ENCODE measurements around the gene HSP90AB1.

Gene HSP90AB1

GRCh38 chr6:44269178-44269920 lies 22.4 kb downstream of the HSP90AB1 start:
- no peak for DNase-seq (ENCODE audit: low spot score)

- no peak for DNase-seq (ENCODE audit: low spot score)
These were observed 23.1 kb downstream of the HSP90AB1 start, which contains the start of gene TMEM151B for GRCh38 chr6:44269921-44270525. Gene TMEM151B, plus strand, starts transcription at chr6:44270450. Its CDS starts 293 bp downstream, at chr6:44270743.

GRCh38 chr6:44270526-44271405 lies 23.9 kb downstream of the HSP90AB1 start:
- DNase-seq (ENCODE audit: low spot score) = no peak

- no peak for DNase-seq (ENCODE audit: low spot score)
These were observed 24.5 kb downstream of the HSP90AB1 start for GRCh38 chr6:44271406-44271723.

- DNase-seq (ENCODE audit: low spot score) = no peak
These were observed 25.0 kb downstream of the HSP90AB1 start for GRCh38 chr6:44271914-44272313.

GRCh38 chr6:44272529-44272928 lies 25.6 kb downstream of the HSP90AB1 start:
- no peak for DNase-seq (ENCODE audit: low spot score)

GRCh38 chr6:44272999-44273566 lies 26.2 kb downstream of the HSP90AB1 start:
- no peak for DNase-seq (ENCODE audit: low spot score)

- DNase-seq (ENCODE audit: low spot score) = no peak
These were observed 26.7 kb downstream of the HSP90AB1 start for GRCh38 chr6:44273617-44274016.

- DNase-seq (ENCODE audit: low spot score) = no peak
These were observed 28.4 kb downstream of the HSP90AB1 start for GRCh38 chr6:44275271-44275748.

GRCh38 chr6:44275749-44276648 lies 29.1 kb downstream of the HSP90AB1 start:
- DNase-seq (ENCODE audit: low spot score) = no peak

- DNase-seq (ENCODE audit: low spot score) = no peak
These were observed 30.1 kb downstream of the HSP90AB1 start for GRCh38 chr6:44276667-44277640.

- DNase-seq (ENCODE audit: low spot score) = no peak
These were observed 30.9 kb downstream of the HSP90AB1 start for GRCh38 chr6:44277763-44278162.

- DNase-seq (ENCODE audit: low spot score) = no peak
These were observed 31.4 kb downstream of the HSP90AB1 start for GRCh38 chr6:44278315-44278714.

- DNase-seq (ENCODE audit: low spot score) = no peak
These were observed 32.1 kb downstream of the HSP90AB1 start for GRCh38 chr6:44278774-44279697.

- DNase-seq (ENCODE audit: low spot score) = no peak
These were observed 37.2 kb downstream of the HSP90AB1 start for GRCh38 chr6:44284121-44284520.

GRCh38 chr6:44284867-44285266 lies 38.0 kb downstream of the HSP90AB1 start:
- no peak for DNase-seq (ENCODE audit: low spot score)

GRCh38 chr6:44285552-44286284 lies 38.8 kb downstream of the HSP90AB1 start:
- DNase-seq (ENCODE audit: low spot score) = no peak

GRCh38 chr6:44286285-44286565 lies 39.3 kb downstream of the HSP90AB1 start:
- DNase-seq (ENCODE audit: low spot score) = no peak
